NCI-H526 (cell line): ENCODE measurements around the gene RETSAT.
"Not testable (repeated sequence)": the region's sequence is repeated elsewhere in the genome, so short reads cannot be mapped to it uniquely, and the experiment has no call there.

Source experiments
- DNase-seq, 2 experiments: peaks; one replicate each; lab custom pipeline; 2025; lab: John Stamatoyannopoulos, UW

Gene RETSAT

GRCh38 chr2:85378257-85378656 is 23.9 kb upstream of the RETSAT start:
- no peak for DNase-seq

GRCh38 chr2:85377083-85377482 is 22.8 kb upstream of the RETSAT start:
- no peak for DNase-seq

GRCh38 chr2:85376291-85377065 is 22.1 kb upstream of the RETSAT start:
- DNase-seq = no peak

- DNase-seq = no peak
These were observed 16.7 kb upstream of the RETSAT start for GRCh38 chr2:85371045-85371444.

- no peak for DNase-seq
These were observed 15.2 kb upstream of the RETSAT start for GRCh38 chr2:85369500-85369899.

GRCh38 chr2:85368921-85369320 is 14.6 kb upstream of the RETSAT start:
- DNase-seq = no peak

- no peak for DNase-seq
These were observed 12.9 kb upstream of the RETSAT start for GRCh38 chr2:85367180-85367579.

- DNase-seq = not testable (repeated sequence)
These were observed 8.5 kb upstream of the RETSAT start for GRCh38 chr2:85362653-85363387.

GRCh38 chr2:85357736-85358135 is 3.4 kb upstream of the RETSAT start:
- DNase-seq = no peak

- no peak for DNase-seq
These were observed 1.9 kb upstream of the RETSAT start for GRCh38 chr2:85356186-85356585.

GRCh38 chr2:85355521-85355920 is 1.2 kb upstream of the RETSAT start:
- DNase-seq = no peak

- no peak for DNase-seq
These were observed 714 bp upstream of the RETSAT start for GRCh38 chr2:85355073-85355410.

GRCh38 chr2:85353876-85354285 is 447 bp downstream of the RETSAT start:
- peak in 1 of 2 experiments; percentile 52 for DNase-seq

GRCh38 chr2:85347599-85347998 is 6.7 kb downstream of the RETSAT start:
- DNase-seq = no peak

- DNase-seq = no peak
These were observed 9.9 kb downstream of the RETSAT start for GRCh38 chr2:85344356-85344954.

- not testable (repeated sequence) for DNase-seq
These were observed 11.0 kb downstream of the RETSAT start for GRCh38 chr2:85343207-85343895.

- no peak for DNase-seq
These were observed 12.2 kb downstream of the RETSAT start for GRCh38 chr2:85342156-85342555.

GRCh38 chr2:85341269-85342029 is 12.9 kb downstream of the RETSAT start:
- no peak for DNase-seq

- no peak for DNase-seq
These were observed 14.1 kb downstream of the RETSAT start for GRCh38 chr2:85340034-85340892.

- peak in 1 of 2 experiments; percentile 4 for DNase-seq
These were observed 19.4 kb downstream of the RETSAT start for GRCh38 chr2:85334928-85335327.

GRCh38 chr2:85333877-85334276 is 20.5 kb downstream of the RETSAT start:
- not testable (repeated sequence) for DNase-seq
